Osteoblast (primary cell): ENCODE results near the gene NLGN1. TPM values are rescaled to one million over a fixed set of nuclear protein-coding genes. Genes with fewer than 3 reads are reported as not detected.
"Not testable (repeated sequence)": the region's sequence is repeated elsewhere in the genome, so short reads cannot be mapped to it uniquely, and the experiment has no call there.

ENCODE experiments used
- DNase-seq: peaks from one replicate; pipeline ENCODE4 v3.0.0; 2011; ENCODE audit warnings: low spot score, mixed read lengths; ENCODE audit not compliant: insufficient read length; ENCODE audit errors: missing footprints
- H2AFZ ChIP-seq: 2 replicates; pipeline ENCODE4 v1.6.0; 2011; ENCODE audit warnings: mild to moderate bottlenecking, low read length
- H3K27ac ChIP-seq: 2 replicates; pipeline ENCODE4 v1.5.1; 2011; ENCODE audit warnings: mild to moderate bottlenecking, low read depth, low read length, moderate library complexity
- H3K27me3 ChIP-seq: 2 replicates; pipeline ENCODE4 v1.6.0; 2012; ENCODE audit warnings: mild to moderate bottlenecking, control low read depth, inconsistent platforms, low read length, moderate library complexity; ENCODE audit not compliant: insufficient read depth
- H3K36me3 ChIP-seq: 2 replicates; pipeline ENCODE4 v1.5.1; 2011; ENCODE audit warnings: mild to moderate bottlenecking, low read length, control low read depth, moderate library complexity; ENCODE audit not compliant: insufficient read depth
- H3K4me1 ChIP-seq: 2 replicates; pipeline ENCODE4 v1.5.1; 2011; ENCODE audit warnings: mild to moderate bottlenecking, low read length, control low read depth, moderate library complexity; ENCODE audit not compliant: insufficient read depth
- H3K4me2 ChIP-seq: 2 replicates; pipeline ENCODE4 v1.6.0; 2011; ENCODE audit warnings: mild to moderate bottlenecking, low read length; ENCODE audit not compliant: insufficient read depth
- H3K4me3 ChIP-seq: fragments of 200-600 bp; sonication (generic); 3 replicates; pipeline ENCODE4 v1.5.1; 2012; ENCODE audit warnings: mild to moderate bottlenecking, low read length, inconsistent platforms; ENCODE audit not compliant: insufficient read depth
- H3K79me2 ChIP-seq: 2 replicates; pipeline ENCODE4 v1.6.0; 2012; ENCODE audit warnings: mild to moderate bottlenecking, low read length, control low read depth, inconsistent platforms; ENCODE audit not compliant: insufficient read depth
- H3K9me3 ChIP-seq: 2 replicates; pipeline ENCODE4 v1.5.1; 2011; ENCODE audit warnings: low read depth, low read length, control low read depth
- H4K20me1 ChIP-seq: 2 replicates; pipeline ENCODE4 v1.6.0; 2012; ENCODE audit warnings: mild to moderate bottlenecking, low read length, control low read depth; ENCODE audit not compliant: insufficient read depth
- CTCF ChIP-seq: IDR thresholded peaks from 2 replicates; pipeline ENCODE4 v1.5.1; 2011; ENCODE audit warnings: mild to moderate bottlenecking, low read depth, low read length, moderate library complexity; ENCODE audit errors: extremely low read depth
- total RNA-seq: library from RNA; depleted of rRNA; stranded (reverse); fragments of >200 nt; gene quantifications from 2 replicates; pipeline ENCODE4 v1.2.3, GENCODE V29; 2012

The NLGN1 gene
- total RNA-seq, 1 donor, result 9.0 TPM

- Histone ChIP-seq H4K20me1 (no peaks in the 10 kb centered on the region), H3K4me2 (no peak overlapping the region), H3K9me3 (no peaks in the 10 kb centered on the region), H3K79me2 (no peaks in the 10 kb centered on the region), H3K4me1 (peaks cover 7% of the 10 kb centered on the region), H3K4me3 (no peak overlapping the region), H2AFZ (no peak overlapping the region), H3K27me3 (no peaks in the 10 kb centered on the region), H3K27ac (no peak overlapping the region), H3K36me3 (no peaks in the 10 kb centered on the region)
- DNase-seq, result no peak
- TF ChIP-seq CTCF, result no peak
These were observed 189.5 kb downstream of the NLGN1 start for GRCh38 chr3:173587055-173587454.

GRCh38 chr3:173588556-173588955 is 191.0 kb downstream of the NLGN1 start:
- Histone ChIP-seq H3K27me3 (no peaks in the 10 kb centered on the region), H3K79me2 (no peaks in the 10 kb centered on the region), H3K4me1 (peaks cover 7% of the 10 kb centered on the region), H3K9me3 (no peaks in the 10 kb centered on the region), H3K36me3 (no peaks in the 10 kb centered on the region), H3K4me3 (no peak overlapping the region), H2AFZ (no peak overlapping the region), H4K20me1 (no peaks in the 10 kb centered on the region), H3K27ac (no peak overlapping the region), H3K4me2 (no peak overlapping the region)
- DNase-seq, result no peak
- TF ChIP-seq CTCF, result no peak

- H3K4me1 ChIP-seq, result peaks cover 7% of the 10 kb centered on the region
- no peak for TF ChIP-seq CTCF
- no peak overlapping the region for H3K4me2 ChIP-seq
- no peaks in the 10 kb centered on the region for H4K20me1 ChIP-seq
- DNase-seq, result no peak
- H3K27ac ChIP-seq, result no peak overlapping the region
- no peaks in the 10 kb centered on the region for H3K27me3 ChIP-seq
- H3K9me3 ChIP-seq, result no peaks in the 10 kb centered on the region
- H2AFZ ChIP-seq, result no peak overlapping the region
- no peaks in the 10 kb centered on the region for H3K79me2 ChIP-seq
- H3K4me3 ChIP-seq, result no peak overlapping the region
- H3K36me3 ChIP-seq, result no peaks in the 10 kb centered on the region
These were observed 191.6 kb downstream of the NLGN1 start for GRCh38 chr3:173589116-173589515.

GRCh38 chr3:173591401-173591800 is 193.9 kb downstream of the NLGN1 start:
- no peaks in the 10 kb centered on the region for H3K36me3 ChIP-seq
- no peaks in the 10 kb centered on the region for H3K4me1 ChIP-seq
- H4K20me1 ChIP-seq, result no peaks in the 10 kb centered on the region
- H3K4me2 ChIP-seq, result no peak overlapping the region
- H2AFZ ChIP-seq, result no peak overlapping the region
- no peaks in the 10 kb centered on the region for H3K9me3 ChIP-seq
- no peak for DNase-seq
- H3K79me2 ChIP-seq, result no peaks in the 10 kb centered on the region
- no peak overlapping the region for H3K27ac ChIP-seq
- TF ChIP-seq CTCF, result no peak
- no peak overlapping the region for H3K4me3 ChIP-seq
- H3K27me3 ChIP-seq, result no peaks in the 10 kb centered on the region

GRCh38 chr3:173594881-173595280 is 197.3 kb downstream of the NLGN1 start:
- not testable (repeated sequence) for H3K4me3 ChIP-seq, H3K4me2 ChIP-seq, H3K79me2 ChIP-seq, H3K27ac ChIP-seq, H4K20me1 ChIP-seq, H3K27me3 ChIP-seq, H2AFZ ChIP-seq, DNase-seq, H3K9me3 ChIP-seq, H3K36me3 ChIP-seq, H3K4me1 ChIP-seq
